Measurements from ENCODE around the gene PCK1.

DNA sequence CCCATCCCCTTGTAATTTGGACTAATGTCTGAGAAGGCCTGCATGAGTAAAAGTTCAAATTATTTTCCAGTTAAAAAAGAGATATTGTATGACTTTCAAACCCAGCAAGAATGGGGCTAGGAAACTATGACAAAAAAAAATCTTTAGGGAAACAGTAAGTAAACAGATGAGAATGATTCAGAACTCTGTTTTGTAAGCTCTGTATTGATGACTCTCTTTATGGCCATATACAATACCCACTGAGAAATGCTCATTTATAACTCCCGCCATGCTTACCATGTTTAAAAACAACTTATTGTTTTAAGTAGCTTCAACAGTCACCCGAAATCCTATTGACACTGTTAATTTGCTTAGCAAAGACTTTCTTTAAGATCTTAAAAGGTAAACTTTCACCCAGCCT, 17.2 kb upstream of the PCK1 start:
- no peak for TF ChIP-seq CTCF (IDR thresholded peaks at IDR 0.05; ENCODE audit: low read depth, low read length, missing input control)
- TF ChIP-seq TAF1 (conservative IDR thresholded peaks at IDR 0.05) = no peak
- TF ChIP-seq GABPA (IDR thresholded peaks at IDR 0.05 in 1 of 2, conservative IDR thresholded peaks at IDR 0.05 in 1 of 2) = no peak
- TF ChIP-seq, protein P1, sequence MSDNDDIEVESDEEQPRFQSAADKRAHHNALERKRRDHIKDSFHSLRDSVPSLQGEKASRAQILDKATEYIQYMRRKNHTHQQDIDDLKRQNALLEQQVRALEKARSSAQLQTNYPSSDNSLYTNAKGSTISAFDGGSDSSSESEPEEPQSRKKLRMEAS (IDR thresholded peaks at IDR 0.05) = no peak
